HepG2 (cell line): ENCODE results near the gene CCNB1. TPM values are rescaled to one million over a fixed set of nuclear protein-coding genes. Genes with fewer than 3 reads are reported as not detected.

Experiments used
- EEA1 ChIP-seq: sonication (generic); formaldehyde crosslinking; IDR thresholded peaks from 2 replicates; pipeline ENCODE4 v1.5.1; 2020; ENCODE audit warnings: mild to moderate bottlenecking, missing genetic modification reagents, borderline replicate concordance
- FOXO4 ChIP-seq: sonication (generic); formaldehyde crosslinking; conservative IDR thresholded peaks from 2 replicates; pipeline ENCODE4 v1.8.1; 2023; ENCODE audit warnings: missing genetic modification reagents
- JUN ChIP-seq: sonication (generic); formaldehyde crosslinking; IDR thresholded peaks from 2 replicates; pipeline ENCODE4 v1.4.0; 2020; ENCODE audit warnings: mild to moderate bottlenecking, missing genetic modification reagents
- MLX ChIP-seq: IDR thresholded peaks from 2 replicates; pipeline ENCODE4 v1.6.1; 2016
- RERE ChIP-seq: IDR thresholded peaks from 2 replicates; pipeline ENCODE4 v1.6.1; 2016; ENCODE audit warnings: low read depth, missing genetic modification reagents, missing compliant biosample characterization
- SKI ChIP-seq: fragments of 450-650 bp; IDR thresholded peaks from one replicate; pipeline ENCODE4 v1.6.1; 2018; ENCODE audit warnings: mild to moderate bottlenecking; ENCODE audit not compliant: partially characterized antibody
- TAF15 ChIP-seq: fragments of 200-400 bp; formaldehyde crosslinking; IDR thresholded peaks from one replicate; pipeline ENCODE4 v1.6.1; 2018; ENCODE audit warnings: mild to moderate bottlenecking, low read depth, low read length; ENCODE audit not compliant: poor library complexity, severe bottlenecking
- WIZ ChIP-seq: sonication (generic); formaldehyde crosslinking; IDR thresholded peaks from 2 replicates; pipeline ENCODE4 v1.5.1; 2020; ENCODE audit warnings: mild to moderate bottlenecking, missing genetic modification reagents
- ZBTB43 ChIP-seq: sonication (generic); formaldehyde crosslinking; conservative IDR thresholded peaks from 2 replicates; pipeline ENCODE4 v1.4.0; 2020; ENCODE audit warnings: missing genetic modification reagents
- ZNF138 ChIP-seq: sonication (generic); formaldehyde crosslinking; IDR thresholded peaks from 2 replicates; pipeline ENCODE4 v1.5.0; 2020; ENCODE audit warnings: mild to moderate bottlenecking, low read depth, missing genetic modification reagents
- ZNF280B ChIP-seq: sonication (generic); formaldehyde crosslinking; IDR thresholded peaks from 2 replicates; pipeline ENCODE4 v1.5.0; 2020; ENCODE audit warnings: missing genetic modification reagents, mild to moderate bottlenecking, borderline replicate concordance
- ZNF331 ChIP-seq: sonication (generic); formaldehyde crosslinking; IDR thresholded peaks from 2 replicates; pipeline ENCODE4 v1.4.0; 2020; ENCODE audit warnings: missing genetic modification reagents
- ZNF563 ChIP-seq: sonication (generic); formaldehyde crosslinking; IDR thresholded peaks from 2 replicates; pipeline ENCODE4 v1.8.0; 2022; ENCODE audit warnings: mild to moderate bottlenecking, moderate library complexity, missing genetic modification reagents
- ZNF629 ChIP-seq: sonication (generic); formaldehyde crosslinking; conservative IDR thresholded peaks from 2 replicates; pipeline ENCODE4 v1.5.0; 2020; ENCODE audit warnings: missing genetic modification reagents
- ZNF652 ChIP-seq: IDR thresholded peaks from 2 replicates; pipeline ENCODE4 v1.6.1; 2016; ENCODE audit warnings: low read depth, borderline replicate concordance
- ZNF879 ChIP-seq: sonication (generic); formaldehyde crosslinking; IDR thresholded peaks from 2 replicates; pipeline ENCODE4 v1.8.1; 2023; ENCODE audit warnings: missing genetic modification reagents
- polyA plus RNA-seq, 8 experiments: library from polyadenylated mRNA; depleted of rRNA in 3 of 8; stranded (reverse) in 7 of 8; unstranded in 1 of 8; fragments of >200 nt; fragmentation: Illumina TruSeq in 4 of 8; extraction: Trizol in 4 of 8; gene quantifications; 2 replicates each; pipeline versions ENCODE4 v1.2.1 to v1.2.3, GENCODE V29; 2011 to 2016; ENCODE audit warnings: low read depth in 4 of 8, missing spikeins in 1 of 8, mixed read lengths in 1 of 8; ENCODE audit not compliant: insufficient read depth in 1 of 8
- total RNA-seq, 5 experiments: library from RNA; depleted of rRNA; stranded (reverse); fragments of >200 nt; fragmentation: Illumina TruSeq; extraction: Trizol; gene quantifications; 2 replicates each; pipeline ENCODE4 v1.2.3, GENCODE V29; 2016; ENCODE audit warnings: low read depth in 1 of 5
- TF ChIP-seq, protein P1 (sequence below): sonication (generic); formaldehyde crosslinking; IDR thresholded peaks from 2 replicates; pipeline ENCODE4 v1.4.0; 2020; ENCODE audit warnings: missing genetic modification reagents

The CCNB1 gene
- total and polyA plus RNA-seq, 2 of the 13 experiments (the other 11 are each of a cell fraction or from before 2014, with no cell fraction given) = 82.3 to 316 TPM

DNA sequence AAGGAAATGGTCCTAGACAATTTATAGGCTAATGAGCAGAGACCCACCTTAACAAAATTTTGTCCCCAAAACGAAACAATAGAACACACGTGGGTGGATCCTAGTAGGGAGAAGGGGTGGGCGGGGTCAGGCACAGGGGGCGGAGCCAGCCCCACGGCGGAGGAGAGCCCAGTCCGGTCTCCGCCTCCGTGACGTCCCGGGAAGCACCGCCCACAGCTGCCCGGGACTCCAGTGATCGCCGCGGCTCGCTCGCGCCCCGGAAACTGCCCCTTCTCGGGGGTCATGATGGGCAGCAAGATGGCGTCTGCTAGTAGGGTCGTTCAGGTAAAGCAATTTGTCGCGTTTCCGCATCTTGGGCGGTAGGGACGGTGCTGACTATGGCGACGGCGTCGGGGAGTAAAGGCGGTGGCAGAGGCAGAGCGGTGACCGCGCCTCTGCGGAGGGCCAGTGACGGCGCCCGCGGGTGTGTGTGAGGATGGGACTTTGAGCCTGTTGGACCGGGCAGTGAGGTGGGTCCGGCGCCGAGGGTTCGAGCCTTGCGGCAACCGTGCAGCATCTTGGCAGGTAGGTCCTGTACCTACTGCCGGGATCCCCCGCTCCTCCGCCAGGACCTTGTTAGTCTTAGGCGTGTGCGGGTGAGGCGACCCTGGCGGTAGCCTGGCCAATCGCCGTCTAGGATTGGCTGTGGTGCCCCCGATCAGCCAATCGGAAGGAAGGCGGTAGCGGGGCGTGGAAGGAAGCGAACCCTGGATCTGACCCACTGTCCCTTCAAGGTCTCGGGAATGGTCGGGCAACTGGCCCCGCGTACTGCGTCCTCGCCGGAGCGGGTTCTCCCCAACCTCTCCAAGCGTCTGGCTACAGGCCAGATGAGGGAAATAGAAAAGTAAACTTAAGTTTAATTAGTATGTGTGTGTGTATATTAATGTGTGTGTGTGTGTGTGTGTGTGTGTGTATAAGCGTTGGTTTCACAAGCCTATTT lies 50.9 kb downstream of the CCNB1 start (continued):
- no peak for TF ChIP-seq ZNF879 (CRISPR knock-in tag)
- peak; percentile 18 for TF ChIP-seq ZNF629 (CRISPR knock-in tag)
- no peak for TF ChIP-seq TAF15
- TF ChIP-seq EEA1 (CRISPR knock-in tag) = 0 out of 2 replicates have a peak, but pooled peaks have one; percentile 94
- TF ChIP-seq JUN (CRISPR knock-in tag) = no peak; the same call in none of the 2 replicates
- TF ChIP-seq RERE (CRISPR knock-in tag) = no peak
- no peak; the same call in 1 of the 2 replicates for TF ChIP-seq ZNF331 (CRISPR knock-in tag)
- TF ChIP-seq ZNF138 = no peak
- TF ChIP-seq FOXO4 (CRISPR knock-in tag) = 0 out of 2 replicates have a peak, but pooled peaks have one; percentile 77
- peak; percentile 96 for TF ChIP-seq ZNF280B (CRISPR knock-in tag)
- TF ChIP-seq, protein P1, sequence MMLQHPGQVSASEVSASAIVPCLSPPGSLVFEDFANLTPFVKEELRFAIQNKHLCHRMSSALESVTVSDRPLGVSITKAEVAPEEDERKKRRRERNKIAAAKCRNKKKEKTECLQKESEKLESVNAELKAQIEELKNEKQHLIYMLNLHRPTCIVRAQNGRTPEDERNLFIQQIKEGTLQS (CRISPR knock-in tag) = peak; percentile 48
- TF ChIP-seq WIZ = 0 out of 2 replicates have a peak, but pooled peaks have one; percentile 46
- peak; percentile 52; the same call in 1 of the 2 replicates for TF ChIP-seq ZNF563
- TF ChIP-seq ZBTB43 (CRISPR knock-in tag) = no peak
- TF ChIP-seq SKI = peak; percentile 31
- TF ChIP-seq ZNF652 (CRISPR knock-in tag) = no peak
- TF ChIP-seq MLX (CRISPR knock-in tag) = no peak
